ENCODE results near the gene MEG3.

MEG3 gene

DNA sequence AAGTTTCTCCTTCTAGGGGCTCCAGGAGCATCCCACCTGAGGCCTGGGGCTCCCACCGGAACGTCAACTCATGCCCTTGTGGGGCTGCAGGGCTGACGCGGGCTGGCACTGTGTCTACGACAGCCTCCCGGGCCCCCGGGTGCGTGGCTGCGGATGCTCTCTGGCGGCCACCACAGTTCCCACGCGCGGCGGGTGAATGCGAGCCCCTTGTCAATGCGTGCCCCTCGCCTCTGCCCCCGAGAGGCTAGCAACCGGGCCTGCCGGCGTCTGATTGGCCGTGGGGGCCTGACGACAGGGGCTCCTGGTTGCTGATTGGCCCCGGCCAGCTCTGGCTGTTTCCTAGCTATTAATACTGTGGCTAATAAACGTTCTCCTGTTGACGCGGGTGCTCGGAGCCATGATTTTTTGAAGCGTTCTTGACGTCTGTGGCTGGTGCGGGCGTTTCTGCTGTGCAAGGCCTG lies 1.8 kb upstream of the MEG3 start:
- H3K4me3 ChIP-seq (replicated peaks; ENCODE audit: low read depth, low read length): no peak overlapping the region
- TF ChIP-seq, protein P1, sequence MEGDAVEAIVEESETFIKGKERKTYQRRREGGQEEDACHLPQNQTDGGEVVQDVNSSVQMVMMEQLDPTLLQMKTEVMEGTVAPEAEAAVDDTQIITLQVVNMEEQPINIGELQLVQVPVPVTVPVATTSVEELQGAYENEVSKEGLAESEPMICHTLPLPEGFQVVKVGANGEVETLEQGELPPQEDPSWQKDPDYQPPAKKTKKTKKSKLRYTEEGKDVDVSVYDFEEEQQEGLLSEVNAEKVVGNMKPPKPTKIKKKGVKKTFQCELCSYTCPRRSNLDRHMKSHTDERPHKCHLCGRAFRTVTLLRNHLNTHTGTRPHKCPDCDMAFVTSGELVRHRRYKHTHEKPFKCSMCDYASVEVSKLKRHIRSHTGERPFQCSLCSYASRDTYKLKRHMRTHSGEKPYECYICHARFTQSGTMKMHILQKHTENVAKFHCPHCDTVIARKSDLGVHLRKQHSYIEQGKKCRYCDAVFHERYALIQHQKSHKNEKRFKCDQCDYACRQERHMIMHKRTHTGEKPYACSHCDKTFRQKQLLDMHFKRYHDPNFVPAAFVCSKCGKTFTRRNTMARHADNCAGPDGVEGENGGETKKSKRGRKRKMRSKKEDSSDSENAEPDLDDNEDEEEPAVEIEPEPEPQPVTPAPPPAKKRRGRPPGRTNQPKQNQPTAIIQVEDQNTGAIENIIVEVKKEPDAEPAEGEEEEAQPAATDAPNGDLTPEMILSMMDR (IDR thresholded peaks at IDR 0.05; ENCODE audit: low read depth, low read length, missing control alignments): no peak
- DNase-seq (ENCODE audit: extremely low read depth, low read depth): no peak

DNA sequence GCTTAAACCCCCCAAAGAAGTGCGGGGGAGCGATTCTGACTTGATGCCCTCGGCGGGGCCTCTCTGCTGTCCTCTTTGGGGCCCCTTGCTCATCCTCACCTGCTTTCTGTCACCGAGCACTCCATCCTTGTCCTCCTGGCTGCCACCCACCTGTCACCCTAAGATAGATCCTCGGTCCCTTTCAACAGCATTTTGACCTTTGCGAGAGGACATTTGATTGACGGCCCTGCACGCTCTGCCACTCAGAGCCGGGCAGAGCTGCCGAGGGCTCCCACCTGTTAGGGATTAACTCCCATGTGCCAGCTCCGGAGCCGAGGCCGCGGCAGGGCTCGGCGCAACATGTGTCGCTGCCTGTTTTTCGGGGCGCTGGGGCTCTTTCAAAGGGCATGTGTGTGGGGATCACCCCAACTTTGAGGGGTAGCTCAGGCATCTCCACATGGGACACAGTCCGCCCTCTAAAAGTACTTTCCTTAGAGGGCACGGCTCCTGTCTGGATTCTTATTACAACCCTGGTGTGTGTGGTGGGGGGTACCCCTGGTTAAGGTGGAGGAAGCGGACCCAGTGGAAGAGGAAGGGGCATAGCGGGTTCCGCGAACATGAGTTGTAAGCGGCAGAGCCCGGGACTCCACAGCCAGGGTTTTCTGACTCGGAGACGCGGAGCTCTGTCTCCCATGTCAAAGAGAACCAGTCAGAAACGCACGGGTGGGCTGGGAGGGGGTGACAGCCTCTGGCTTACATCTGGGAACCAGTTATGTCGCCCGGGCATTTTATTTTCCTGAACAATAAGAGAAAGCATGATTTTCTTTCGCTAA lies 811 bp upstream of the MEG3 start:
- no peak for DNase-seq (ENCODE audit: extremely low read depth, low read depth)
- TF ChIP-seq, protein P1 (IDR thresholded peaks at IDR 0.05; ENCODE audit: low read depth, low read length, missing control alignments): no peak
- peak overlapping the region; percentile 58 for H3K4me3 ChIP-seq (replicated peaks; ENCODE audit: low read depth, low read length)

DNA sequence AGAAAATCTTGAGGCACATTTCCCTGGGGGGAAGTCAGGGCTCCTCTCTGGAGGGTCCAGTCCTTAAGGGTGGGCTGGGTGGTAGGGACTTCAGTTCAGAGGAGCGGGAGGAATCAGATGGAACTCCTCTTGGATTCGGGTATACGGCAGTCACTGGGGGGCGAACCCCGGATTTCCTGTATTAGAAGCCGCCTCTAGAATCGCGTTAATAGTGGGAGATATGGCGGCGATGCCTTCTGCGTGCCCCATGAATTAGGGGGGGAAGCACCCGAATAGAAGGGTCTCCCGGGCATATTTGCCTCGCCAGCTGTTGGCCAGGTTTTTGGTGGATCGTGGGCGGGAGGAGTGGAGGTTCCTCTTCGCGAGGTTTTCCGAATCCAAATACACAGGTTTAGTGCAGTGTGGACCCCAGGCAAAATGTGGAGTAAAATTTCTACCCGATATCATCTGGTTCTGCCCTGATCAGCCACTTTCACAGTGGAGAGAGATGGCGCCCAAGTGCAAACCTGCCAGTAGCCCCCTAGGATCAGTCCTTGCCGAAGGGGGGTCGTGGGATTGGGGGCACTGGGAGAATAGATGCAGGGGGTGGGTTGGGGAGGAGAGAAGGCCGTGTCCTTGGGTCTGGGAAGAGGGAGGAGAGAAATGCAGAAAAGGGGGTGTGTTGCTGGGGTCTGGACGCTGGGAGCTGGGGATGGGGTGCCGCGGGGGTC lies 628 bp downstream of the MEG3 start:
- peak overlapping the region; percentile 58 for H3K4me3 ChIP-seq (replicated peaks; ENCODE audit: low read depth, low read length)
- DNase-seq (ENCODE audit: extremely low read depth, low read depth): no peak

DNA sequence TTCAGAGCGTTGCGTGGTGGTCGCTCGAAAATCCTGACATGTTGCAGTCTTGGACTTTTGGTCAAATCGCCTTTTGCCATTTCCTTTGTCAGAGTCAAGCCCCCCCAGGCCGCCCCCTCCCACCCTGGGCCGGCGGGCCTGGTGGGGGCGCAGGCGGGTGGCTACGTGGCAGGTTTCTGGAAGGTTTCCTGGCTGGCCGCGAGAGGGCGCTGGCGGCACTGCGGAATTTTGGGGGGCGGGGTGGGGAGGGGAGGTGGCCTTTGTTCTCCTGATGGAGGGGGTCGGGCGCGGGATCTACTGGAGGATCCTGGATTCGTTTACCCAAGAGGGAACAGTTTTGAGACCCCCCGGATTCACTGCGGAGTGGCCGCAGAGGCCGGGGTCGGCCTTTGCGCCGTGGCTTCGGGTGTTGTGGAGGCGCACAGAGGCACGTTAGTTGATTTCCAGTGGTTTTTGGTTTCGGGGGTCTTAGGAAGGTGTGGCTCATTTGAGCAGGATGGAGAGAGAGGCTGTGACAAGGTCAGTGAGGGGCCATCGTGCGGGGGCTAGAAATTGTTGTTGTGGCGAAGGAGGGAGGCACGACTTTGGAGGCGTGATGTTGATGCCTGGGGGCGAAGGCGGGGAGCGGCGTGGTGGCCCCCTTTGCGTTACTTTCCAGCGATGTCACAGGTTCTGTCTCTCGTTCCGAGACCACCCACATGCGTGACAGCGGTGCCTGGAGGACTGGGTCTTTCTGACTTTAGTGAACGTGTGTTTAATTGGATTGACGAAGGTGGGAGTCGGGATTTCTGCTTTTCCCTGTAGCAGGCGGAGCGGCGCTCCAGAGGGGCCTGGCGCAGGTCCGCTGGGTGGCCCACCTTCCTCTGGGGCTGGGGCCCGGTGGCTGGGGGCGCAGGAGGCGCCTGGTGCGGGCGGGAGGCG lies 1.4 kb downstream of the MEG3 start:
- DNase-seq (ENCODE audit: extremely low read depth, low read depth): no peak
- H3K4me3 ChIP-seq (replicated peaks; ENCODE audit: low read depth, low read length): peak overlapping the region; percentile 58
- TF ChIP-seq, protein P1 (IDR thresholded peaks at IDR 0.05; ENCODE audit: low read depth, low read length, missing control alignments): peak; percentile 46

More for the DNA sequence above, 628 bp downstream of the MEG3 start:
- TF ChIP-seq, protein P1 (IDR thresholded peaks at IDR 0.05; ENCODE audit: low read depth, low read length, missing control alignments): no peak

DNA sequence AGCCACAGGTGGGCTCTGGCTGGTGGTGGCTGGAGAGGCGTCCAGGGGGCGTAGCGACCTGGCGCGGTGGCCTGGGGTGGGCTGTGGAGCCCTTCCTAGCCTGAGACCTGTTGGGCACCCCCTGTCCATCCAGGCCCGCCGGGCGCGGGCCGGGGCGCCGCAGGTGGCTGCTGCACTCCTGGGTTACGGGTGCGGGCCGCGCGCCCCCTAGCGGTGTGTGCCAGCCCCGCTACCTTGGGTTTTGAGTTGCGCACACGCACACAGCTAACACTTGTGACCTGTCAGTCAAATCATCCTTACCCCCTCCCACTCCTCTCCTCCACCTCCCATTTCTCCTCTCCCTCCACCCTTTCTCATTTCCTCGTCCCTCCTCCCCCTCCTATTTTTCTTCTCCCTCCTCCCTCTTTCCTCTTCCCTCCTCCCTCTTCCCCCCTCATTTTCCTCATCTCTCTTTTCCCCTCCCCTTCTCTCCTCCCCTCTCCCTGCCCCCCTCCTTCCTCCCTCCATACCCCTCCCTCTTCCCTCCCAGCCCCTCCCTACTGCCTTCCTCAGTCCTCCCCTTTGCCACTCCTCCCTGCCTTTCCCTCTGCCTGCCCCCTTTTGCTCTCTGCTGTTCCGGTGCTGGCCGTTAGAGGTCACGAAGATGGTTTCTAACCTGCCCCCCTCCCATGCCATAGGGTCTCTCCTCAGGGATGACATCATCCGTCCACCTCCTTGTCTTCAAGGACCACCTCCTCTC lies 2.3 kb downstream of the MEG3 start:
- DNase-seq (ENCODE audit: extremely low read depth, low read depth): no peak
- TF ChIP-seq, protein P1 (IDR thresholded peaks at IDR 0.05; ENCODE audit: low read depth, low read length, missing control alignments): peak; percentile 59
- peak overlapping the region; percentile 58 for H3K4me3 ChIP-seq (replicated peaks; ENCODE audit: low read depth, low read length)

DNA sequence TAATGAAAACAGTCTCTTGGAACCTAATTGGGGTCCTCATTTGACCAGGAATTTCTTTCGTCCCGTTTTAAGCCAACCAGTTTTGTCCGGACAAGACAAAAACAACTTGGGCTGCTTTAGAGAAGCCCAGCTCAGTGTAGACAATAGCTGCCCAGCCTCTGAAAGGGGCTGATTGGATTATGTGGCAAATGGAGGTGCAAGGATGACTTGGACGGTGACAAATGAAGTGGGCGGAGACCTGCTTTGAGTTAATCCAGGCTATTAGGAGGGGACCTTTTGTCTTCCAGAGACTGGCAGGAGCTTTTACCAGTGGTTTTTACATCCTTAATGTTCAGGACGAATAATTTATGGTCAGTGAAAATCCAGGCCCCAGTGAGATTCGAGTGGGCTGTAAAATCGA lies 4.8 kb downstream of the MEG3 start:
- no peak for DNase-seq (ENCODE audit: extremely low read depth, low read depth)
- H3K4me3 ChIP-seq (replicated peaks; ENCODE audit: low read depth, low read length): no peak overlapping the region
- TF ChIP-seq, protein P1 (IDR thresholded peaks at IDR 0.05; ENCODE audit: low read depth, low read length, missing control alignments): no peak

All from HFF-Myc (cell line).